OCI-LY7 (cell line): ENCODE data around the gene ZNF552. TPM values are rescaled to one million over a fixed set of nuclear protein-coding genes. Genes with fewer than 3 reads are reported as not detected.

Experiments
- BruUV-seq: library from RNA; stranded (reverse); fragments of 400-500 nt; replicated peaks from 2 replicates; lab custom pipeline; 2021; lab: Mats Ljungman, UMichigan
- CTCF ChIA-PET: fragments of 300-600 bp; sonication (Branson Sonifier 250); formaldehyde crosslinking; loops from one replicate; lab custom pipeline; 2022; ENCODE audit warnings: antibody characterized with exemption; ENCODE audit not compliant: unreplicated experiment; lab: Charles Lee
- POLR2A ChIA-PET: fragments of 300-600 bp; sonication (Branson Sonifier 250); formaldehyde crosslinking; loops from one replicate; lab custom pipeline; 2022; ENCODE audit warnings: antibody characterized with exemption; lab: Charles Lee
- DNase-seq: peaks from one replicate; pipeline ENCODE4 v3.0.0-alpha.2; 2015; ENCODE audit warnings: low spot score
- H2AFZ ChIP-seq: fragments of 200-600 bp; sonication (generic), shearing (Covaris generic); 2 replicates; pipeline ENCODE4 v1.6.1; 2014; ENCODE audit warnings: mild to moderate bottlenecking, antibody characterized with exemption, low read length, moderate library complexity
- H3K27ac ChIP-seq: fragments of 200-600 bp; sonication (generic); 2 replicates; pipeline ENCODE4 v1.5.1; 2014; ENCODE audit warnings: mixed run types, low read depth, mild to moderate bottlenecking, moderate library complexity, low read length, inconsistent platforms; ENCODE audit not compliant: poor library complexity, severe bottlenecking
- H3K36me3 ChIP-seq: fragments of 200-600 bp; sonication (generic); 2 replicates; pipeline ENCODE4 v1.6.1; 2014; ENCODE audit warnings: mild to moderate bottlenecking, antibody characterized with exemption, low read length, moderate library complexity, mixed read lengths; ENCODE audit not compliant: insufficient read depth
- H3K4me1 ChIP-seq: fragments of 200-600 bp; sonication (generic); 2 replicates; pipeline ENCODE4 v1.5.1; 2014; ENCODE audit warnings: mild to moderate bottlenecking, low read length; ENCODE audit not compliant: insufficient read depth, poor library complexity, severe bottlenecking
- H3K4me2 ChIP-seq: fragments of 200-600 bp; sonication (generic); 2 replicates; pipeline ENCODE4 v1.6.1; 2014; ENCODE audit warnings: mild to moderate bottlenecking, low read length
- H3K4me3 ChIP-seq: fragments of 200-600 bp; sonication (generic); 2 replicates; pipeline ENCODE4 v1.5.1; 2014; ENCODE audit warnings: mild to moderate bottlenecking, low read depth, low read length; ENCODE audit not compliant: poor library complexity, severe bottlenecking
- H3K79me2 ChIP-seq: fragments of 200-600 bp; sonication (generic); 2 replicates; pipeline ENCODE4 v1.6.1; 2016; ENCODE audit warnings: low read depth, mild to moderate bottlenecking, low read length, moderate library complexity, mixed read lengths; ENCODE audit not compliant: insufficient read depth
- H3K9me2 ChIP-seq: fragments of 200-600 bp; sonication (generic); 2 replicates; pipeline ENCODE4 v1.6.1; 2016; ENCODE audit warnings: mild to moderate bottlenecking, low read length, mixed read lengths; ENCODE audit not compliant: insufficient read depth
- H3K9me3 ChIP-seq: fragments of 200-600 bp; sonication (generic); 2 replicates; pipeline ENCODE4 v1.6.1; 2014; ENCODE audit warnings: mild to moderate bottlenecking, mixed run types, low read length, mixed read lengths
- H4K20me1 ChIP-seq: fragments of 200-600 bp; sonication (generic); 2 replicates; pipeline ENCODE4 v1.6.1; 2014; ENCODE audit warnings: mild to moderate bottlenecking, antibody characterized with exemption, low read length, moderate library complexity, mixed read lengths; ENCODE audit not compliant: insufficient read depth
- EZH2phosphoT487 ChIP-seq: fragments of 200-600 bp; sonication (generic); IDR thresholded peaks from 2 replicates; pipeline ENCODE4 v1.6.1; 2018; ENCODE audit warnings: low read depth, borderline replicate concordance, mild to moderate bottlenecking, mixed run types, antibody characterized with exemption, low read length, moderate library complexity, mixed read lengths
- intact Hi-C: fragments of 100-400 bp; cut with micrococcal nuclease; formaldehyde crosslinking; loops from one replicate; pipeline ENCODE4 v1.10.0; 2022; ENCODE audit not compliant: unreplicated experiment
- total RNA-seq, 2 experiments: library from RNA; depleted of rRNA in 1 of 2; stranded (reverse); fragments of >200 nt in 1 of 2; shearing (Covaris generic) in 1 of 2; gene quantifications; 2 replicates each; pipeline ENCODE4 v1.2.3, GENCODE V29; 2014 to 2022
- TF ChIP-seq, protein P1 (sequence below): fragments of 200-600 bp; sonication (generic); conservative IDR thresholded peaks from 2 replicates; pipeline ENCODE4 v1.5.1; 2014; ENCODE audit warnings: mild to moderate bottlenecking, antibody characterized with exemption, low read length, moderate library complexity, mixed read lengths

ZNF552 gene
- total RNA-seq, 2 experiments from 2014 or later, result 8.6 to 11.4 TPM

DNA sequence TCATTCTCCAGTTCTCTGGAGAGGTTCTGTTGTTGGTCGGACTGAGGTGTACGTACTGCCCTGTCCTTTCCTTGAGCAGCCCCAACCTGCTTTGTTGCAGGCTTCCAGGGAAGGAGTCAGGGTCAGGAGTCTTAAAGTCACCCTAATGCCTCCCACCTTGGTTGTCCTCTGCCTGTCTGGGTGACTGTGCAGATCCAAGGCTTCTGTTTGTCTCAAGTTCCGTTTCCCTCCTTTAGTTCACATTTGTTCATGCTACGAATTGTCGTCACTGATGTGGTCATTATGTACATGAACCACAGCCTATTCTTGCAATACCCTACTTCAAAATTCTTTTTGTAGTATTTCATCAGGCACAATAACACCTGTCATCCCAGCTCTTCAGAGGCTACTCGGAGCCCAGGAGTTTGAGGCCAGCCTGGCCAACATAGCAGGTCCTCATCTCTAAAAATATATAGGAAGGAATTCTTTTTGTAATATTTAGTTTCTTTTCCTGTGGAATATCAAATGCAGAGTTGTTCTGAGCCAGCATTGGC, 37.9 kb downstream of the ZNF552 start:
- no peaks in the 10 kb centered on the region for H3K9me3 ChIP-seq
- ChIA-PET CTCF (no interaction called here), POLR2A (interaction anchor here (0.6 kb wide), 1 partner anchor 511 kb away, joined by 3 read pairs; no protein-coding TSS in a partner anchor)
- peaks cover 89% of the 10 kb centered on the region for H3K79me2 ChIP-seq
- no peak overlapping the region for H3K27ac ChIP-seq
- H4K20me1 ChIP-seq, result no peaks in the 10 kb centered on the region
- H2AFZ ChIP-seq, result no peak overlapping the region
- no peak overlapping the region for H3K4me3 ChIP-seq
- TF ChIP-seq EZH2phosphoT487, result no peak
- H3K4me2 ChIP-seq, result no peak overlapping the region
- DNase-seq, result no peak
- peaks cover 16% of the 10 kb centered on the region for H3K4me1 ChIP-seq
- no peaks in the 10 kb centered on the region for H3K9me2 ChIP-seq
- intact Hi-C loops, result no loop called here
- H3K36me3 ChIP-seq, result peaks cover 90% of the 10 kb centered on the region
- BruUV-seq, result no TSS peak

DNA sequence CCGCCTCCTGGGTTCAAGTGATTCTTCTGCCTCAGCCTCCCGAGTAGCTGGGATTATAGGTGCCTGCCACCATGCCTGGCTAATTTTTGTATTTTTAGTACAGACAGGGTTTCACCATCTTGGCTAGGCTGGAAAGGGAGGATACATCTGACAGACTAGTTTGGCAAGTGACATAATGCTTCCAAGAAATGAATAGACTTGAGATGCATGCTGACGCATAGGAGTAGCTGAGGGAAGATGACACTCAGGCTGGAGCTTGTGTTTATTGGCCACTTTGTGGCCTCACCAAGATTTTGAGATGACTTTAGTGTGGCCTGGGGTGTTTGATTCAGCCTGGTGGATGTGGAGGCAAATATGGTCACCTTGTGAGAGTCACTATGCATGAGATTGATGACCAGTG, 41.2 kb downstream of the ZNF552 start:
- Histone ChIP-seq H4K20me1 (no peaks in the 10 kb centered on the region), H3K9me3 (no peaks in the 10 kb centered on the region), H3K36me3 (peaks cover 64% of the 10 kb centered on the region), H3K27ac (no peak overlapping the region), H2AFZ (no peak overlapping the region), H3K9me2 (no peaks in the 10 kb centered on the region), H3K4me2 (no peak overlapping the region), H3K79me2 (peaks cover 87% of the 10 kb centered on the region), H3K4me3 (no peak overlapping the region), H3K4me1 (peaks cover 36% of the 10 kb centered on the region)
- CTCF ChIA-PET, result no interaction called here
- no peak for DNase-seq
- BruUV-seq, result no TSS peak
- intact Hi-C loops, result no loop called here
- POLR2A ChIA-PET, result interaction anchor here (0.7 kb wide), 1 partner anchor 92 kb away, joined by 3 read pairs; the partner anchor contains the start of gene ZNF551
- no peak for TF ChIP-seq EZH2phosphoT487
- TF ChIP-seq, protein P1, sequence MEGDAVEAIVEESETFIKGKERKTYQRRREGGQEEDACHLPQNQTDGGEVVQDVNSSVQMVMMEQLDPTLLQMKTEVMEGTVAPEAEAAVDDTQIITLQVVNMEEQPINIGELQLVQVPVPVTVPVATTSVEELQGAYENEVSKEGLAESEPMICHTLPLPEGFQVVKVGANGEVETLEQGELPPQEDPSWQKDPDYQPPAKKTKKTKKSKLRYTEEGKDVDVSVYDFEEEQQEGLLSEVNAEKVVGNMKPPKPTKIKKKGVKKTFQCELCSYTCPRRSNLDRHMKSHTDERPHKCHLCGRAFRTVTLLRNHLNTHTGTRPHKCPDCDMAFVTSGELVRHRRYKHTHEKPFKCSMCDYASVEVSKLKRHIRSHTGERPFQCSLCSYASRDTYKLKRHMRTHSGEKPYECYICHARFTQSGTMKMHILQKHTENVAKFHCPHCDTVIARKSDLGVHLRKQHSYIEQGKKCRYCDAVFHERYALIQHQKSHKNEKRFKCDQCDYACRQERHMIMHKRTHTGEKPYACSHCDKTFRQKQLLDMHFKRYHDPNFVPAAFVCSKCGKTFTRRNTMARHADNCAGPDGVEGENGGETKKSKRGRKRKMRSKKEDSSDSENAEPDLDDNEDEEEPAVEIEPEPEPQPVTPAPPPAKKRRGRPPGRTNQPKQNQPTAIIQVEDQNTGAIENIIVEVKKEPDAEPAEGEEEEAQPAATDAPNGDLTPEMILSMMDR, result no peak

DNA sequence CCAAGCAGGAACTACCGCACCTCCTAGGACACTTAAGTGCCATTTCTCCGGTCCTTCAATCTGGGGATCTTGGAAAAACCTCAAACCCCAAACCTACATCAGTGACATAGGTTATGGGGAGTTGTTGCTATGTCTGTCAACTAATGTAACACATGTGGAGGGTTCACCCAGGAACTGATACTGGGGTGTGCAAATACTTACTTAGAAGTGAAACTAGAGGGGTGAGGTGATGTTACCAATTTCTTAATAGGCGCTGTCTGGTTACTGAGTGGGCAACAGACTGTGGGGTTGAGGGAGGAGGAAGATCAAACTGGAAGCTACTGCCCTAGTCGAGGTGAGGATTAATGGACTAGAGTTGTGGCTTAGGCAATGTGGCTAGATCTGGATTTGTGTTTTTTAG, 43.3 kb downstream of the ZNF552 start:
- no peaks in the 10 kb centered on the region for H3K9me3 ChIP-seq
- ChIA-PET POLR2A (no interaction called here), CTCF (no interaction called here)
- no peak overlapping the region for H3K27ac ChIP-seq
- H3K4me3 ChIP-seq, result no peak overlapping the region
- intact Hi-C loops, result no loop called here
- H3K9me2 ChIP-seq, result no peaks in the 10 kb centered on the region
- H4K20me1 ChIP-seq, result no peaks in the 10 kb centered on the region
- H3K79me2 ChIP-seq, result peaks cover 67% of the 10 kb centered on the region
- BruUV-seq, result no TSS peak
- H3K36me3 ChIP-seq, result peaks cover 43% of the 10 kb centered on the region
- no peak for DNase-seq
- peaks cover 36% of the 10 kb centered on the region for H3K4me1 ChIP-seq
- TF ChIP-seq, protein P1, result no peak
- TF ChIP-seq EZH2phosphoT487, result no peak
- no peak overlapping the region for H2AFZ ChIP-seq
- H3K4me2 ChIP-seq, result peak overlapping the region; percentile 30; the same call in 1 of the 2 replicates
